Measurements from ENCODE around the gene NDST4. TPM values are rescaled to one million over a fixed set of nuclear protein-coding genes. Genes with fewer than 3 reads are reported as not detected.

The NDST4 gene
- total and polyA plus RNA-seq, 2 of the 4 experiments (the other 2 are of a cell fraction) = not detected

- no peaks in the 10 kb centered on the region for H3K36me3 ChIP-seq (ENCODE audit: control insufficient read depth, insufficient read depth, low read length)
- intact Hi-C loops (cut with micrococcal nuclease) = no loop called here
- H3K4me2 ChIP-seq (ENCODE audit: low read depth, low read length) = no peak overlapping the region
- DNase-seq (no peak), ATAC-seq (ENCODE audit: low read depth) (no peak)
- H2BK20ac ChIP-seq (ENCODE audit: low read depth, low read length) = no peak overlapping the region
- H3K27ac ChIP-seq (ENCODE audit: insufficient read depth, low read length) = no peak overlapping the region
- no peak overlapping the region for H3K9ac ChIP-seq (ENCODE audit: low read depth, low read length)
- BruUV-seq (replicated peaks) = no TSS peak
- H3K14ac ChIP-seq (replicated peaks; ENCODE audit: low read depth, low read length) = no peak overlapping the region
- no peak for TF ChIP-seq MAFK (IDR thresholded peaks at IDR 0.05; ENCODE audit: low read depth, low read length)
- TF ChIP-seq CEBPB (IDR thresholded peaks at IDR 0.05; ENCODE audit: low read depth, low read length) = no peak
- no peak for TF ChIP-seq CHD1 (IDR thresholded peaks at IDR 0.05; ENCODE audit: low read depth, low read length)
- TF ChIP-seq SMC3 (IDR thresholded peaks at IDR 0.05; ENCODE audit: low read depth, low read length) = no peak
- no peak for TF ChIP-seq POLR2A (IDR thresholded peaks at IDR 0.05; ENCODE audit: low read depth, low read length)
- WGBS, 2 experiments (ENCODE audit: extremely low coverage in 2 of 2, insufficient read length in 1 of 2) = no CpG with 5 or more reads among the region's 1 CpG
- H4K8ac ChIP-seq (ENCODE audit: low read depth in 2 of 2, low read length in 2 of 2) = no peak overlapping the region
- no peak overlapping the region for H3K4ac ChIP-seq (ENCODE audit: low read depth, low read length)
- H3K4me1 ChIP-seq (ENCODE audit: control insufficient read depth, insufficient read depth, low read length) = no peaks in the 10 kb centered on the region
- no peaks in the 10 kb centered on the region for H4K20me1 ChIP-seq (ENCODE audit: insufficient read depth, low read length)
- H2BK120ac ChIP-seq (ENCODE audit: low read depth, low read length) = no peak overlapping the region
- no peak overlapping the region for H2AK5ac ChIP-seq (ENCODE audit: low read depth, low read length)
- no peaks in the 10 kb centered on the region for H3K79me1 ChIP-seq (ENCODE audit: low read depth in 1 of 2, low read length in 2 of 2)
- no peak overlapping the region for H3K18ac ChIP-seq (ENCODE audit: low read depth, low read length)
- no peak overlapping the region for H2AFZ ChIP-seq (replicated peaks; ENCODE audit: low read length, poor library complexity)
- no peak overlapping the region for H3K23ac ChIP-seq (ENCODE audit: low read depth, low read length)
- H2AK9ac ChIP-seq (replicated peaks; ENCODE audit: low read depth, low read length, poor library complexity) = no peak overlapping the region
- H2BK5ac ChIP-seq (ENCODE audit: low read depth, low read length, poor library complexity, severe bottlenecking) = no peak overlapping the region
- H4K91ac ChIP-seq (ENCODE audit: insufficient read depth, low read depth, low read length) = no peak overlapping the region
- H3K9me1 ChIP-seq (ENCODE audit: insufficient read depth, low read length) = no peaks in the 10 kb centered on the region
- H3K56ac ChIP-seq (ENCODE audit: extremely low read depth, insufficient read depth, low read length) = no peak overlapping the region
- H2BK15ac ChIP-seq (ENCODE audit: low read depth, low read length) = no peak overlapping the region
- 0 out of 2 replicates have a peak, but pooled peaks cover 1% of the 10 kb centered on the region for H3K9me3 ChIP-seq (ENCODE audit: control insufficient read depth, insufficient read depth, low read length)
- POLR2A ChIA-PET (ENCODE audit: unreplicated experiment) = no interaction called here
- dilution Hi-C loops (cut with HindIII; ENCODE audit: low sequenced_read_pairs, unreplicated experiment) = no loop called here
- no peaks in the 10 kb centered on the region for H3K27me3 ChIP-seq (ENCODE audit: control insufficient read depth, insufficient read depth, low read length)
- CTCF ChIA-PET = no interaction called here
- H3K4me3 ChIP-seq (ENCODE audit: insufficient read depth, low read depth, low read length) = no peak overlapping the region
- no peak overlapping the region for H4K5ac ChIP-seq (ENCODE audit: low read depth, low read length)
- in situ Hi-C loops (cut with MboI; ENCODE audit: low sequenced_read_pairs) = no loop called here
These were observed 113.5 kb downstream of the NDST4 start for GRCh38 chr4:114999880-115000279.
